Activated CD4-positive, alpha-beta T cell treated with anti-CD3 and anti-CD28 coated beads, Interleukin-2, amount 10 ng/mL, durations not matched to agents 7 days and 5 days (primary cell): ENCODE measurements around the gene HEATR5B. TPM values are rescaled to one million over a fixed set of nuclear protein-coding genes. Genes with fewer than 3 reads are reported as not detected.
A peak's percentile ranks its signal among the peaks of the same experiment; 100 is the strongest.
"Not testable (repeated sequence)": the region's sequence is repeated elsewhere in the genome, so short reads cannot be mapped to it uniquely, and the experiment has no call there.

Source experiments
- CTCF ChIA-PET: fragments of 350-600 bp; sonication (Branson Sonifier 250); formaldehyde crosslinking; loops from one replicate; lab custom pipeline; 2021; ENCODE audit warnings: antibody characterized with exemption; lab: Charles Lee
- POLR2A ChIA-PET: fragments of 350-600 bp; sonication (Branson Sonifier 250); formaldehyde crosslinking; loops from one replicate; lab custom pipeline; 2021; ENCODE audit warnings: antibody characterized with exemption; lab: Charles Lee
- DNase-seq: peaks from one replicate; pipeline ENCODE4 v3.0.0-alpha.2; 2020
- H3K27ac Mint-ChIP-seq: one replicate; pipeline ENCODE4 v1.8.0; 2021; ENCODE audit warnings: mild to moderate bottlenecking, moderate library complexity, mixed read lengths
- H3K27me3 Mint-ChIP-seq: one replicate; pipeline ENCODE4 v1.8.0; 2021; ENCODE audit warnings: mixed read lengths
- H3K36me3 Mint-ChIP-seq: one replicate; pipeline ENCODE4 v1.8.0; 2021; ENCODE audit warnings: low read depth, mixed read lengths
- H3K4me1 Mint-ChIP-seq: one replicate; pipeline ENCODE4 v1.8.0; 2021; ENCODE audit warnings: mixed read lengths
- H3K4me3 Mint-ChIP-seq: one replicate; pipeline ENCODE4 v1.8.0; 2021; ENCODE audit warnings: mild to moderate bottlenecking, moderate library complexity, mixed read lengths
- H3K9me3 Mint-ChIP-seq: one replicate; pipeline ENCODE4 v1.8.0; 2021; ENCODE audit warnings: mixed read lengths
- total RNA-seq, 2 experiments: library from RNA; stranded (reverse); gene quantifications; one replicate each; pipeline ENCODE4 v1.2.3, GENCODE V29; 2021

HEATR5B gene
- total RNA-seq, 2 experiments from 2014 or later, result 21.4 to 21.8 TPM

DNA sequence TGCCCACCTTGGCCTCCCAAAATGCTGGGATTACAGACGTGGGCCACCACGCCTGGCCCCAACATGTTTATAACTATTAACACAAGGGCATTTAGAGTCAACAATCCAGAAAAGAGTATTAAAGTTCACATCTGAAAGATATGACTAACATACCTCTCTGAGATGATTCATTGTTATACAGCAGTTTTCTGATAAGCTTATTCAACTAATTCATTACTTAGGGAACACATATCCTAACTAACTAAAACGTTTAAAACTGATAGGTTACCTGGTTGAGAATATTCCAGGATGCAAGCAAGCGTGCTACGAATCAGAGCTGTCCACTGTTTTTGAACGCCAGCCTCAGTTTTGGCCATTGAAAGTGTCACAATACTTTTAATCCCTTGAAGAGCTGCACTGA, 83.9 kb downstream of the HEATR5B start:
- DNase-seq, result no peak
- Mint-ChIP-seq H3K27me3 (no peaks in the 10 kb centered on the region), H3K9me3 (no peaks in the 10 kb centered on the region), H3K27ac (no peak overlapping the region), H3K4me3 (no peak overlapping the region), H3K36me3 (peaks cover 51% of the 10 kb centered on the region), H3K4me1 (peaks cover 7% of the 10 kb centered on the region)
- ChIA-PET CTCF (no interaction called here), POLR2A (no interaction called here)

- H3K4me1 Mint-ChIP-seq, H3K27ac Mint-ChIP-seq, H3K4me3 Mint-ChIP-seq, H3K27me3 Mint-ChIP-seq, POLR2A ChIA-PET, CTCF ChIA-PET, DNase-seq, H3K9me3 Mint-ChIP-seq: not testable (repeated sequence)
- peaks cover 42% of the 10 kb centered on the region for H3K36me3 Mint-ChIP-seq
Measured at GRCh38 chr2:36999416-36999815, 84.8 kb downstream of the HEATR5B start.

DNA sequence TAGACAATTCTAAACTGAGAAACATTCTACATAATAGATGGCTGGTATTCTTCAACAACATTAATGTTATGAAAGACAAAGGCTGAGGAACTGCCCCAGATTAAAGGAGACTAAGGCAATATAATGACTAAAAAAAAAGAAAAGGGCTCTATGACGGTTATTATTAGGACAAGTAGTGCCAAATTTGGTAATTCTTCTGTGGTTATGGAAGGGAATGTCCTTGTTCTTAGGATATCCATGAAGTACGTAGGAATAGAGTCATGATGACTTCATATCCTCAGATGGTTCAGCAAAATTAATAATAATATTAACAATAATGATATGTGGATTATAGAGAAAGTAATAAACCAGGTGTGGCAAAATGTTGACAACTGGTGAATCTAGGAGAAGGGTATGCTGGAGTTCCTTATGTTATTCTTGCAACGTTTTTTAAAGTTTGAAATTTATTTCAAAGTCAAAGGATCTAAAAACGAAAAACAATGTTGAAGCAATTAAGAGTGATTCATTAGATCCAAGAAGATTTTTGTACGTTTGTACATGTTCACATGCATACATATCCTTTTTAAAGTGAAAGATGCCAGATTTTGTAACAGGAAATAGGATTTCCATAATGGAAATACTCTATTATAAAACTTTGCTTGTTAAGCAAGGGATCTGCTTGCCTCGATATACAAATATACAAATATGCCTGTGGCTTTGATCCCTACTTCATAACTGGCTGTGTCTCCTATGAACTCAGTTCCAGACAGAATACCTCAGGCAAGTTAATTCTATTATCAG, 90.1 kb downstream of the HEATR5B start:
- no peaks in the 10 kb centered on the region for H3K9me3 Mint-ChIP-seq
- H3K27ac Mint-ChIP-seq, result no peak overlapping the region
- POLR2A ChIA-PET, result no interaction called here
- H3K27me3 Mint-ChIP-seq, result no peaks in the 10 kb centered on the region
- no peak overlapping the region for H3K4me3 Mint-ChIP-seq
- H3K36me3 Mint-ChIP-seq, result peaks cover 25% of the 10 kb centered on the region
- no peaks in the 10 kb centered on the region for H3K4me1 Mint-ChIP-seq
- CTCF ChIA-PET, result no interaction called here
- DNase-seq, result no peak

DNA sequence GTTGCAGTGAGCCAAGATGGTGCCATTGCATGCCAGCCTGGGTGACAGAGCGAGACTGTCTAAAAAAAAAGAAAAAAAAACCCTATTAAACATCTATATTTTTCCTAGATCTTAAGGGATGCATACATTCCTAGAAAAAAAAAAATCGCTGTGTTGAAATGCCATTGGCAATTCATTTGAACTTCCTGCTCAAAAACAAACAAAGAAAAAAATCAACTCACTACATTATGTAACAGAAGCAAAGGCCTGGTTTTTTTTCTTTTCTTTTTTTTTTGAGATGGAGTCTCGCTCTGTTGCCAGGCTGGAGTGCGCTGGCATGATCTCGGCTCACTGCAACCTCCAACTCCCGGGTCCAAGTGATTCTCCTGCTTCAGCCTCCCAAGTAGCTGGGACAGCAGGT, 96.2 kb downstream of the HEATR5B start:
- POLR2A ChIA-PET, result no interaction called here
- Mint-ChIP-seq H3K36me3 (peaks cover 15% of the 10 kb centered on the region), H3K9me3 (no peaks in the 10 kb centered on the region), H3K27me3 (no peaks in the 10 kb centered on the region), H3K4me1 (no peaks in the 10 kb centered on the region), H3K4me3 (no peak overlapping the region), H3K27ac (no peak overlapping the region)
- CTCF ChIA-PET, result no interaction called here
- DNase-seq, result no peak

DNA sequence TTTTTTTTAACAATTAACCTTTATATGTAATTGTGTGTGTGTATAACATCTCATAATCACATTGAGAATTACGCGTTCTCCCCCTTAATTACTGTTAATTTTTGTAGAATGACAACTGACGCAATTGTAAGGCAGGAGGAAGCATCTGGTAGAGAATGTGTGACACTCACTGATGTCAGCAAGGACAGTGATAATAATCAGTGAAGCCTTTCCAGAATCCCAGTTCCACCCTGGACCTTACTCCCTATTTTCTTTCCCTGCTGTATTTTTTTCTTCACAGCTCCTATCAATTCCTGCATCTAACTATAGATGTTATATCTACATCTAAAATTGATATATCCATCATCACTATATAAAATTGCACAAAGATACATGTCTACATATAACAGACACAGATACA, 101.7 kb downstream of the HEATR5B start:
- POLR2A ChIA-PET, result no interaction called here
- Mint-ChIP-seq H3K27me3 (no peaks in the 10 kb centered on the region), H3K4me3 (no peak overlapping the region), H3K4me1 (no peaks in the 10 kb centered on the region), H3K27ac (no peak overlapping the region), H3K36me3 (peaks cover 16% of the 10 kb centered on the region), H3K9me3 (peaks cover 2% of the 10 kb centered on the region)
- CTCF ChIA-PET, result interaction anchor here (1.1 kb wide), 1 partner anchor 69 kb away, joined by 5 read pairs; no protein-coding TSS in a partner anchor
- DNase-seq, result no peak

- H3K27me3 Mint-ChIP-seq, result no peaks in the 10 kb centered on the region
- H3K4me3 Mint-ChIP-seq, result no peak overlapping the region
- H3K4me1 Mint-ChIP-seq, result no peaks in the 10 kb centered on the region
- CTCF ChIA-PET, result no interaction called here
- H3K27ac Mint-ChIP-seq, result no peak overlapping the region
- peaks cover 2% of the 10 kb centered on the region for H3K9me3 Mint-ChIP-seq
- peaks cover 16% of the 10 kb centered on the region for H3K36me3 Mint-ChIP-seq
- POLR2A ChIA-PET, result no interaction called here
- no peak for DNase-seq
Measured at GRCh38 chr2:36981911-36982310, 102.3 kb downstream of the HEATR5B start.

- H3K27ac Mint-ChIP-seq, H3K9me3 Mint-ChIP-seq, H3K27me3 Mint-ChIP-seq, H3K4me3 Mint-ChIP-seq, POLR2A ChIA-PET, DNase-seq, CTCF ChIA-PET, H3K4me1 Mint-ChIP-seq: not testable (repeated sequence)
- H3K36me3 Mint-ChIP-seq, result peaks cover 15% of the 10 kb centered on the region
Measured at GRCh38 chr2:36979007-36979406, 105.2 kb downstream of the HEATR5B start.

- DNase-seq, result no peak
- Mint-ChIP-seq H3K27ac (no peak overlapping the region), H3K27me3 (no peaks in the 10 kb centered on the region), H3K36me3 (peaks cover 15% of the 10 kb centered on the region), H3K4me3 (no peak overlapping the region), H3K4me1 (no peaks in the 10 kb centered on the region), H3K9me3 (peaks cover 2% of the 10 kb centered on the region)
- ChIA-PET CTCF (interaction anchor here (1.0 to 1.2 kb wide), 2 partner anchors 13 to 56 kb away, joined by 3 read pairs; no protein-coding TSS in a partner anchor), POLR2A (no interaction called here)
Measured at GRCh38 chr2:36976065-36976464, 108.1 kb downstream of the HEATR5B start.

GRCh38 chr2:36975306-36975705, 108.9 kb downstream of the HEATR5B start:
- no peak overlapping the region for H3K4me3 Mint-ChIP-seq
- H3K4me1 Mint-ChIP-seq, result no peaks in the 10 kb centered on the region
- H3K27ac Mint-ChIP-seq, result no peak overlapping the region
- no peak for DNase-seq
- H3K27me3 Mint-ChIP-seq, result no peaks in the 10 kb centered on the region
- peaks cover 15% of the 10 kb centered on the region for H3K36me3 Mint-ChIP-seq
- peaks cover 2% of the 10 kb centered on the region for H3K9me3 Mint-ChIP-seq
- POLR2A ChIA-PET, result no interaction called here
- CTCF ChIA-PET, result interaction anchor here (1.0 to 1.2 kb wide), 2 partner anchors 13 to 56 kb away, joined by 3 read pairs; no protein-coding TSS in a partner anchor

DNA sequence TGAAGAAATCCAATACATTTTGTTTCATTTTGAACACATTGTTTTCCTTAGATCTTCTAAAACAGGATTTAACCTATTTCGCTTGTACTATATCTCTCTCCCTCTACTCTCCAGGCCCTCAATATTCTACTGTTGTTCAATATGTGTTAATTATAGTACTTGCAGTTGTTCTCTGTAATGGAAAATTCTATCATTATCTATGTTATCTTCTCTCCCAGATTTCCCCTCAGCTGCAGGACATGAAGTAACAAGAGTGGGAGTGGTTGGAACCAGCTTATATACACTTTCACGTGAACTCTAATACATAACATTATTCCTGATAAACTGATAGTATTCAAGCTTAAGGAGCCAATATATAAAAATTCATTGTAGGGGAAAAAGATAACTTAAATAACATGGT, 110.9 kb downstream of the HEATR5B start:
- CTCF ChIA-PET, result no interaction called here
- Mint-ChIP-seq H3K4me1 (peaks cover 5% of the 10 kb centered on the region), H3K36me3 (peaks cover 5% of the 10 kb centered on the region), H3K4me3 (no peak overlapping the region), H3K27ac (no peak overlapping the region), H3K9me3 (peaks cover 2% of the 10 kb centered on the region), H3K27me3 (no peaks in the 10 kb centered on the region)
- DNase-seq, result no peak
- POLR2A ChIA-PET, result no interaction called here

DNA sequence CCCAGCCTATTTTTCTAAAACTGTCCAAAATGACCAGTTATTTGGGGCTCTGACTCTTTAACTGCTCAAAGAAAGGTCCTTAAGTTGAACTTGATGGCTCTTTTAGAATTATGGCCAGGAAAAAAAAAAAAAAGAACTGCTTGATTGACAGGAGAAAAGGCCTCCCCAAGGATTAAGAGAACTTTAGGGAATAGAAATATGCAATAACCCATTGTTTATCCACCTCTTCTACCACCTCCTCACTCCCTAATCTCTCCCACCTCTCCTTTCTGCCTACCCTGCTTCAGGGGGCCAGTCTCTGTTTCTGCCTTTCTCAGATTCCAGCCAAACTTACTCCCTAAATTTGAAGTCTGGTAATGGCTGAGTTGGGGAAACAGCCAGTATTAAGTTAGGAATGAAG, 112.2 kb downstream of the HEATR5B start:
- Mint-ChIP-seq H3K4me1 (peaks cover 17% of the 10 kb centered on the region), H3K27ac (no peak overlapping the region), H3K27me3 (no peaks in the 10 kb centered on the region), H3K4me3 (no peak overlapping the region), H3K36me3 (no peaks in the 10 kb centered on the region), H3K9me3 (no peaks in the 10 kb centered on the region)
- ChIA-PET CTCF (no interaction called here), POLR2A (no interaction called here)
- no peak for DNase-seq

DNA sequence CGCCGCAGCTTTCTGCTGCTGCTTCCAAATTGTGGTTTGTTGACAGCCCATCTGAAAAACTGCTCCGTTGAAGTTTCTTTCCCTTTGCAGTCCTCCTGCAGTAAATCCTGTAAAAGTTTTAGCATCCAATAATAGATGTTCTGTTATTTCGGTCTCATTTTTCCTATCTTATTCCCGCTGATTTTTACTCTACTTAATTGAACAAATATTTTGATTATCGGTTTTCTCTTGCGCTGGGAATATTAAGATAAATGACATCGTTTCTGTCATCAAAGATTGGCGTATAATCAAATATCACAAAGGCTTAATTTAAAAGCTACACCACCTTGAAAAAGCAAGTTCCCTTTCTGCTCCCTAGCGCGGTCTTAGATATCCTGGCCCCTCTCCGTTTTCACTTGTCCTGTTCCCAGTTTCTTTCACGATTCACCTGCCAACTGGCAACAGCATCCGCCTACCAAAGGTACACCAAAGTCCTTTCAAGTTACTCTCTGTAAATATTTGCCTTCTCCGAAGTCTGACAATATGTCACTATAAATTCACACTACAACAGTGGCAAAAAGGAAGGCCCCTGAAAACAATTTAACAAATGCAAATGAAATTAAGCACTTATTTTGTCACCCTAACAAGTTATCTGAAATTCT, 116.8 kb downstream of the HEATR5B start:
- Mint-ChIP-seq H3K4me3 (peak overlapping the region; percentile 75), H3K27me3 (no peaks in the 10 kb centered on the region), H3K36me3 (peaks cover 19% of the 10 kb centered on the region), H3K27ac (peak overlapping the region; percentile 96), H3K9me3 (no peaks in the 10 kb centered on the region), H3K4me1 (peaks cover 44% of the 10 kb centered on the region)
- POLR2A ChIA-PET, result interaction anchor here (1.3 kb wide), 1 partner anchor 117 kb away, joined by 4 read pairs; the partner anchor contains the start of genes GPATCH11 and HEATR5B
- CTCF ChIA-PET, result interaction anchor here (0.6 kb wide), 1 partner anchor 1112 kb away, joined by 4 read pairs; no protein-coding TSS in a partner anchor
- DNase-seq, result no peak
